Measurements from ENCODE around the gene RGS9BP.
"Not testable (repeated sequence)": the region's sequence is repeated elsewhere in the genome, so short reads cannot be mapped to it uniquely, and the experiment has no call there.

The RGS9BP gene

GRCh38 chr19:32652894-32653598 lies 22.6 kb upstream of the RGS9BP start:
- Histone ChIP-seq H3K27ac (replicated peaks) (no peak overlapping the region), H3K4me3 (replicated peaks; ENCODE audit: insufficient read depth, low read length) (no peak overlapping the region), H3K27me3 (ENCODE audit: insufficient read depth, poor library complexity, severe bottlenecking) (no peaks in the 10 kb centered on the region)
- TF ChIP-seq SPI1 (IDR thresholded peaks at IDR 0.05; ENCODE audit: borderline replicate concordance, low read depth), result no peak
- TF ChIP-seq REST (IDR thresholded peaks at IDR 0.05; ENCODE audit: insufficient replicate concordance, low read depth), result no peak
- TF ChIP-seq POLR2AphosphoS5 (IDR thresholded peaks at IDR 0.05; ENCODE audit: low read depth), result no peak
- no peak for DNase-seq (ENCODE audit: low read depth in 1 of 2, low spot score in 1 of 2)

GRCh38 chr19:32653599-32653915 lies 22.1 kb upstream of the RGS9BP start:
- TF ChIP-seq SPI1 (IDR thresholded peaks at IDR 0.05; ENCODE audit: borderline replicate concordance, low read depth) (no peak), CTCF (IDR thresholded peaks at IDR 0.05; ENCODE audit: insufficient read depth, low read length) (no peak), POLR2AphosphoS5 (IDR thresholded peaks at IDR 0.05; ENCODE audit: low read depth) (no peak), GABPA (IDR thresholded peaks at IDR 0.05; ENCODE audit: low read depth) (no peak)
- H3K27me3 ChIP-seq (ENCODE audit: insufficient read depth, poor library complexity, severe bottlenecking), result no peaks in the 10 kb centered on the region
- DNase-seq (ENCODE audit: low read depth in 1 of 2, low spot score in 1 of 2), result no peak
- H3K4me3 ChIP-seq (replicated peaks; ENCODE audit: insufficient read depth, low read length), result no peak overlapping the region
- no peak overlapping the region for H3K27ac ChIP-seq (replicated peaks)

- not testable (repeated sequence) for DNase-seq (ENCODE audit: low read depth in 1 of 2, low spot score in 1 of 2); H3K27ac ChIP-seq (replicated peaks); H3K27me3 ChIP-seq (ENCODE audit: insufficient read depth, poor library complexity, severe bottlenecking); H3K4me3 ChIP-seq (replicated peaks; ENCODE audit: insufficient read depth, low read length)
Measured at GRCh38 chr19:32656379-32656778, 19.3 kb upstream of the RGS9BP start.

- H3K4me3 ChIP-seq (replicated peaks; ENCODE audit: insufficient read depth, low read length), result no peak overlapping the region
- no peak for TF ChIP-seq POLR2AphosphoS5 (IDR thresholded peaks at IDR 0.05; ENCODE audit: low read depth)
- no peaks in the 10 kb centered on the region for H3K27me3 ChIP-seq (ENCODE audit: insufficient read depth, poor library complexity, severe bottlenecking)
- no peak overlapping the region for H3K27ac ChIP-seq (replicated peaks)
- no peak for DNase-seq (ENCODE audit: low read depth in 1 of 2, low spot score in 1 of 2)
Measured at GRCh38 chr19:32658075-32658474, 17.6 kb upstream of the RGS9BP start.

- Histone ChIP-seq H3K4me3 (replicated peaks; ENCODE audit: insufficient read depth, low read length) (no peak overlapping the region), H3K27ac (replicated peaks) (no peak overlapping the region), H3K27me3 (ENCODE audit: insufficient read depth, poor library complexity, severe bottlenecking) (no peaks in the 10 kb centered on the region)
- TF ChIP-seq CTCF (IDR thresholded peaks at IDR 0.05; ENCODE audit: insufficient read depth, low read length), result no peak
- no peak for TF ChIP-seq GABPA (IDR thresholded peaks at IDR 0.05; ENCODE audit: low read depth)
- TF ChIP-seq REST (IDR thresholded peaks at IDR 0.05; ENCODE audit: insufficient replicate concordance, low read depth), result no peak
- TF ChIP-seq POLR2AphosphoS5 (IDR thresholded peaks at IDR 0.05; ENCODE audit: low read depth), result no peak
- no peak for TF ChIP-seq SPI1 (IDR thresholded peaks at IDR 0.05; ENCODE audit: borderline replicate concordance, low read depth)
- DNase-seq (ENCODE audit: low read depth in 1 of 2, low spot score in 1 of 2), result no peak
Measured at GRCh38 chr19:32658527-32658926, 17.1 kb upstream of the RGS9BP start.
